ENCODE measurements around the gene RRBP1. TPM values are rescaled to one million over a fixed set of nuclear protein-coding genes. Genes with fewer than 3 reads are reported as not detected.
A peak's percentile ranks its signal among the peaks of the same experiment; 100 is the strongest.

Gene RRBP1
- total RNA-seq, 3 donors from 2014 or later = 210 to 402 (median 377) TPM

DNA sequence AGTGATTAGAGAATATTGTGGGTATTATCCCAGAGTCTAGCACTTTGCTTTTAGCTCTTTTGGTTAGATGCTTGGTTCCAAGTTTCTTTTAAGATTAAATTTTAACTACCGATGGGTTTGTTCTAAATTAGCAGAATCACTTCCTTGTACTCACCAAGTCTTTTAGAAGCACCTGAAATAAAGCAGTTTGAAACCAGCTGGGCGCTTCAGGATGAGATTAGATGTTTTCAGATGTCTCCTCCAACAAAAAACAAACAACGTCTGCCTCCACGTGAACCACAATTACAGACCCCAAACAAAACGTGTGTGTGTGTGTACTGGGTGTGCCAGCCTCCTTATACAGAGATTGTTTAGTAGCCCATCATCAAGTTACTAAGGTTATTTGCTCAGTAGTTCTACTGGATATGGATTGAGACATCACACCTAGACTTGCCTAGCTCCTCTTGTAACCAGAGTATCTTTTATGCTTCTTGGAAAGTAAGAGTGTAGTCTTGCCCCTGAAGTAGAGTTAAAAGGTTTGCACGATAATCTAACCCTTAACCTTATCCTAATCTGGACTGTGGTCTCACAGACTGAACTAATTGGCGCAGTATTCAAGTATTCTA is 109.9 kb downstream of the RRBP1 start:
- Histone ChIP-seq H3K4me1 (ENCODE audit: low read depth) (peaks cover 32% of the 10 kb centered on the region), H3K9me3 (no peaks in the 10 kb centered on the region), H3K4me3 (no peak overlapping the region), H3K36me3 (ENCODE audit: low read depth) (no peaks in the 10 kb centered on the region)
- intact Hi-C loops (cut with DNase I, micrococcal nuclease) = no loop called here
- no peak for ATAC-seq
- DNase-seq = peak in 1 of 3 donors; percentile 38
- TF ChIP-seq, protein P1, sequence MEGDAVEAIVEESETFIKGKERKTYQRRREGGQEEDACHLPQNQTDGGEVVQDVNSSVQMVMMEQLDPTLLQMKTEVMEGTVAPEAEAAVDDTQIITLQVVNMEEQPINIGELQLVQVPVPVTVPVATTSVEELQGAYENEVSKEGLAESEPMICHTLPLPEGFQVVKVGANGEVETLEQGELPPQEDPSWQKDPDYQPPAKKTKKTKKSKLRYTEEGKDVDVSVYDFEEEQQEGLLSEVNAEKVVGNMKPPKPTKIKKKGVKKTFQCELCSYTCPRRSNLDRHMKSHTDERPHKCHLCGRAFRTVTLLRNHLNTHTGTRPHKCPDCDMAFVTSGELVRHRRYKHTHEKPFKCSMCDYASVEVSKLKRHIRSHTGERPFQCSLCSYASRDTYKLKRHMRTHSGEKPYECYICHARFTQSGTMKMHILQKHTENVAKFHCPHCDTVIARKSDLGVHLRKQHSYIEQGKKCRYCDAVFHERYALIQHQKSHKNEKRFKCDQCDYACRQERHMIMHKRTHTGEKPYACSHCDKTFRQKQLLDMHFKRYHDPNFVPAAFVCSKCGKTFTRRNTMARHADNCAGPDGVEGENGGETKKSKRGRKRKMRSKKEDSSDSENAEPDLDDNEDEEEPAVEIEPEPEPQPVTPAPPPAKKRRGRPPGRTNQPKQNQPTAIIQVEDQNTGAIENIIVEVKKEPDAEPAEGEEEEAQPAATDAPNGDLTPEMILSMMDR (IDR thresholded peaks at IDR 0.05) = no peak

DNA sequence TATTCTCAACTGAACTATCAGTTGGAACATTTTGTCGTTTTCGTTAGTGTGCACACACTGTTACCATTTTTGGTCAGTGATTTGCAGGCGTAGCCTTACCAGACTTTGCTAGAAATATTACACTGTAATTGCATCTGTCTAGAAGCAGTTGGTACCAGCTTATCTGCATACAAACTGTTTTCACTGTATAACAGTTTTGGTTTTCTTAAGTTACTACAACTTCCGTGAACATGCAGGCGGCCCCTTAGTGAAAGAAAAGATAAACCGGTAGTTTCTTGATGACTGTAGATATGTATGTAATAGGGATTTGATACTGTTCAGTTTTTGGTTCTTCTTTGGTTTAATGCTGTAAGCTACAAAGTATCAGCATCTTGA is 110.9 kb downstream of the RRBP1 start:
- peaks cover 32% of the 10 kb centered on the region for H3K4me1 ChIP-seq (ENCODE audit: low read depth)
- H3K36me3 ChIP-seq (ENCODE audit: low read depth) = no peaks in the 10 kb centered on the region
- TF ChIP-seq, protein P1 (IDR thresholded peaks at IDR 0.05) = no peak
- intact Hi-C loops (cut with DNase I, micrococcal nuclease) = no loop called here
- no peaks in the 10 kb centered on the region for H3K9me3 ChIP-seq
- no peak for DNase-seq
- H3K4me3 ChIP-seq = no peak overlapping the region
- ATAC-seq = no peak

DNA sequence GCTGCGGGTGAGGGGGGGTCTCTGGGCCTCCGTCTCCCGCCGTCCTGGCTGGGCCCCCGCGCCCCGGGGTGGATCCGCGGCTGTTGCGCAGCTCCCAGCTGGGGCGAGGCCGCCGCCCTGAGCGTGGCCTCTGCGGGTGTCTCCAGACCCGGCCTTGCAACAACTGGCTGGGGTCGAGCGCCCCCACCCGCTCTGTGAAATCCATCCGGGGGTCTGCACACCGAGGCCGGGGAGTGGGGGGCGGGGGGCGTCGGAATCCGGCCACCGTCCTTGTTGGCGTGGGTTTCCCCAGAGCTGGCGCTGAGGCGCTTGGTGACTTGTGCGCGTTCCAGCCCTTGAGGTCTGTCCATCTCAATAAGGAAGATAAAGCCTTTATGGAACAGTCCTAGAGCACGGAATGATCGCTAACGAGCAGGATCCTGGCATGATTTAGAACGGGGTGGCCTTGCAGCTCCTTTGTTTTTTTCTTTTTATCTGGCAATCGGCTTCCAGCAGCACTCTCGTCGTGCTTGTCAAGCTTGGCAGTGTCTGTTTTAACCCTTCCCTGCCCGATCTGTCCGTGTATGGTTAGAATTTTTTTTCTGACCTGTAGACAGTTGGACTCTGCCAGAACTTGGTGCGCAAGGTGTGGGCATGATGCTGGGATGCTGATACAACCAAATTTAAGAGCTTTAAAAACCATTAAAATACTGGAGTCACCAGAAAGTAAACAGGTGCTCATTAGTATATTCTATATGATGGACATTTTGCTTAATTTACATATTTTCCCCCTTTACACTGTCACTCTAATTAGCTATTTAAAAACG is 111.5 kb downstream of the RRBP1 start:
- intact Hi-C loops (cut with DNase I, micrococcal nuclease) = no loop called here
- TF ChIP-seq, protein P1 (IDR thresholded peaks at IDR 0.05) = no peak
- peak; percentile 76 to 77 (median 76) for DNase-seq
- no peaks in the 10 kb centered on the region for H3K36me3 ChIP-seq (ENCODE audit: low read depth)
- peaks cover 32% of the 10 kb centered on the region for H3K4me1 ChIP-seq (ENCODE audit: low read depth)
- ATAC-seq = peak; percentile 54
- no peaks in the 10 kb centered on the region for H3K9me3 ChIP-seq
- peak overlapping the region; percentile 99 for H3K4me3 ChIP-seq

- peak; percentile 93 to 96 (median 95) for DNase-seq
- TF ChIP-seq, protein P1 (IDR thresholded peaks at IDR 0.05) = no peak
- Histone ChIP-seq H3K9me3 (no peaks in the 10 kb centered on the region), H3K4me3 (peak within 1 kb of the TSS; percentile 99), H3K4me1 (ENCODE audit: low read depth) (peaks cover 37% of the 10 kb centered on the region), H3K36me3 (ENCODE audit: low read depth) (no peaks in the 10 kb centered on the region)
- intact Hi-C loops (cut with DNase I, micrococcal nuclease) = no loop called here
- ATAC-seq = peak; percentile 86
Observed at GRCh38 chr20:17569616-17570346, 112.3 kb downstream of the RRBP1 start, which contains the start of gene DSTN. DSTN (plus strand) TSS chr20:17570075; CDS start chr20:17570209, 134 bp downstream.

- no peaks in the 10 kb centered on the region for H3K36me3 ChIP-seq (ENCODE audit: low read depth)
- TF ChIP-seq, protein P1 (IDR thresholded peaks at IDR 0.05) = no peak
- intact Hi-C loops (cut with DNase I, micrococcal nuclease) = no loop called here
- peaks cover 33% of the 10 kb centered on the region for H3K4me1 ChIP-seq (ENCODE audit: low read depth)
- H3K9me3 ChIP-seq = no peaks in the 10 kb centered on the region
- ATAC-seq (peak; percentile 74), DNase-seq (peak; percentile 85 to 89 (median 88))
- no peak overlapping the region for H3K4me3 ChIP-seq
Observed at GRCh38 chr20:17568972-17569521, 113.0 kb downstream of the RRBP1 start.

Measured in mucosa of descending colon (tissue), 3 donors.